Cardiac fibroblast (primary cell): ENCODE results near the gene TMC3.

Source experiments
- DNase-seq, 2 donors: peaks; one replicate each; pipeline versions ENCODE4 v3.0.0 to v3.0.0-alpha.2; 2010; ENCODE audit warnings: low read depth in 2 of 2
- H3K4me3 ChIP-seq, 2 donors: replicated peaks in 1 of 2; 1 replicate in 1 of 2; 2 replicates in 1 of 2; pipeline ENCODE4 v1.5.1; 2011; ENCODE audit warnings: low read depth in 2 of 2, low read length in 2 of 2, mild to moderate bottlenecking in 2 of 2, moderate library complexity in 1 of 2
- TF ChIP-seq, protein P1 (sequence below): IDR thresholded peaks from one replicate; pipeline ENCODE4 v1.5.1; 2011; ENCODE audit warnings: low read depth, mild to moderate bottlenecking, low read length, inconsistent platforms

The TMC3 gene

DNA sequence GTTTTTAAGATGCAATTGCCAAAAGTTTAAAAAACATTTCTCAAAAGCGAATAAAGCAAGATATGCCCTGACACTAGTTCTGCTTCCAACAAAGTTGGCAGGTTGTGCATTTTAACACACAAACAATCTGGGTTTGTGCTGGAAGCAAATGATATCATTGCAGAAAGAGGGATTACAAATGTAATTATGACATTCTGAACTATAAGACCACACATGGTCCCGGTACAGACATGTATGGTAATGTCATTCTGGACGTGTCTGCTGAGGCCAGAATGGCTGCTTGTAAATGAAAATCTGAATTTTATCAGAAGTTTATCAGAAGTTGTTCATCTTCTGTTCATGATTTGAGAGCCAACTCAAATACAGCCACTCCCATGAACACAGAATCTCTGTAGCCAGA lies 10.7 kb downstream of the TMC3 start:
- no peak for DNase-seq
- TF ChIP-seq, protein P1, sequence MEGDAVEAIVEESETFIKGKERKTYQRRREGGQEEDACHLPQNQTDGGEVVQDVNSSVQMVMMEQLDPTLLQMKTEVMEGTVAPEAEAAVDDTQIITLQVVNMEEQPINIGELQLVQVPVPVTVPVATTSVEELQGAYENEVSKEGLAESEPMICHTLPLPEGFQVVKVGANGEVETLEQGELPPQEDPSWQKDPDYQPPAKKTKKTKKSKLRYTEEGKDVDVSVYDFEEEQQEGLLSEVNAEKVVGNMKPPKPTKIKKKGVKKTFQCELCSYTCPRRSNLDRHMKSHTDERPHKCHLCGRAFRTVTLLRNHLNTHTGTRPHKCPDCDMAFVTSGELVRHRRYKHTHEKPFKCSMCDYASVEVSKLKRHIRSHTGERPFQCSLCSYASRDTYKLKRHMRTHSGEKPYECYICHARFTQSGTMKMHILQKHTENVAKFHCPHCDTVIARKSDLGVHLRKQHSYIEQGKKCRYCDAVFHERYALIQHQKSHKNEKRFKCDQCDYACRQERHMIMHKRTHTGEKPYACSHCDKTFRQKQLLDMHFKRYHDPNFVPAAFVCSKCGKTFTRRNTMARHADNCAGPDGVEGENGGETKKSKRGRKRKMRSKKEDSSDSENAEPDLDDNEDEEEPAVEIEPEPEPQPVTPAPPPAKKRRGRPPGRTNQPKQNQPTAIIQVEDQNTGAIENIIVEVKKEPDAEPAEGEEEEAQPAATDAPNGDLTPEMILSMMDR: no peak
- no peak overlapping the region for H3K4me3 ChIP-seq

DNA sequence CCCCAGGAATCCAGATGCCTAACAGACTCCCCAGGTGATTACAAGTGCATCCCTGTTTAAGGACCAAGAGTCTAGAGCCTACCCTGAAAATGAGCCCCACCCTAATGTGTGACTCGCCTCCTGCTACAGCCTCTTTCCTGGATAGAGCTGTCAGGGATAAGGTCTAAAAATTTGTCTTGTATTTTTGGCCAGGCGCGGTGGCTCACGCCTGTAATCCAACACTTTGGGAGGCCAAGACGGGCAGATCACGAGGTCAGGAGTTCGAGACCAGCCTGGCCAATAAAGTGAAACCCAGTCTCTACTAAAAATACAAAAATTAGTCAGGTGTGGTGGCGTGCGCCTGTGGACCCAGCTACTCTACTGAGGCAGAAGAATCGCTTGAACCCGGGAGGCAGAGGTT lies 11.2 kb downstream of the TMC3 start:
- no peak for DNase-seq
- H3K4me3 ChIP-seq: no peak overlapping the region
- TF ChIP-seq, protein P1: no peak

DNA sequence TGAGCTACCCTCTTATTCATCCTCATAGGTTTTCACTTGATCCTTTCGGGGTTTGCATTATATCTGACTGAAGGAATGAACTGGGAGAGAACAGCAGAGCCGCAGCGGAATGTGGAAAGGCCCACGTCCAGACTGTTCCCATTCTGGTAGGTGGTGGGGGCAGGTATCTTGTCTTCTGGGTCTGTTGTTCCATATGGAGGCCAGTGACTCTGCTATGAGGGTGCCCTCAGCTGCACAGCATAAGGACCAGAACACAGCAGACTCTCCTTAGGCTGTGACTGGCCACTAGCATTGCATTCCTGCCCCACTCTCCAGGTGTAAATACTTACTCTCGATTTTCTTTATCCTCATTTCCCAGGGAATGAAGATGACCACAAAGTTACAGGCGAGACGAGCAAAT lies 12.1 kb downstream of the TMC3 start:
- TF ChIP-seq, protein P1: no peak
- DNase-seq: no peak
- no peak overlapping the region for H3K4me3 ChIP-seq

DNA sequence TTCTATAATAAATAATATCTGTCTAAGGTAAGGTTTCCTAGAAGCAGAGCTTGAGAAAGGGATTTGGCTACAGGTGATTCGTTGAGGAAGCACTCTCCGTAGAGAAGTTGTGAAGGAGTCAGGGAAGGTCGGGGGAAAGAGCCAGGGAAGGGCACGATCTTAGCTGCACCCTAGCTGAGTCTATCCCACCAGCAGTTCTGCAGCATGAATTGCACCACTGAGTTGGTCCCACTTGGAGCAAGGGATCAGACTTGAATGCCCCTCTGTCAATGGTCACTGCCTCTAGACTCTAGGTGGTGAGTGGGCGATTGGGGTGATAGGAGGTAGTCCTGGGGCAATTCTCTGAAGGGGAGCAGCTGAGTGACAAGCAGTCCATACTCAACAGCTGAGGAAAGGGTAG lies 13.5 kb downstream of the TMC3 start:
- H3K4me3 ChIP-seq: no peak overlapping the region
- DNase-seq: no peak
- TF ChIP-seq, protein P1: no peak

DNA sequence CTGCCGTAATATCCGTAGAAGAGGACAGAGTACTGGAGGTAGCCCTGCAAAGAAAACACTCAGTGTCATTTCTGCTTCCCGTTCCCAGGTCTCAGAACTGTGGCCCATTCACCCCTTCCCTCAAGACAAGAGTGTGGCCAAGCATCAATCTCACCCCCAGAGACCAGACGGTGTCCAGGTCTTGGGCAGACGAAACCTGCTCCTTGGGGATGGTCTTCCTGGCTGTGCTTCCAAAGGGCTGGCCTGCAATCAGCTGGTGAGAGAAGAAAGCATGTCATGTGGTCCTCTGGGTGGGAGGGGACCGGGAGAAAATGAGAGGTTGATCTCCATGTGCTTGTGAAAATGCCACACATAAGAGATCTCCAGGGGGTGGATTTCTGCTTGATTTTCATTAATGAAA lies 15.8 kb downstream of the TMC3 start:
- TF ChIP-seq, protein P1: no peak
- H3K4me3 ChIP-seq: no peak overlapping the region

DNA sequence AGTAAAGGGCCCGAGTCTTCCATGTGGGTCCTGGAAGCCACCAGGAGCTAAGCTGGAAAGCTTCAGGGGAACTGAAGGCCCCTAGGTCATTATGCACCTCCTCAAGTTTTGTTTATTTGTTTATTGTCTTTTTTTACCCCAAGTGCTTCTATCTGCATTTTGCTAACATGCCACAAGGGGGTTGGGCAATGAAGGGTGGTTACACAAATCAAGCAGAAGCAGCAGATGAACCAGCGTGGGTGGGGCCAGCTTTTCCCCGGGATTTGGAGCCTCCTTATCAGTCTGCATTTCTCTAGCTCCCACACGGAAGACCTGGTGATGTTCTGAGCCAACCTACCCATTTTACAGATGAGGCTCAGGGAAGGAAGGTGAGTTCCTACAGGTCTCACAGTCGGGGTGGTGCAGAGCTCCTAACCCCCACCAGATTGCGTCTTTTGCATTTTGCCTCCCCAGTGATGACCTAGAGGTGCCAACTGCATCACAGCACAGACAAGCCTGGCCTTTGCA lies 16.8 kb downstream of the TMC3 start:
- TF ChIP-seq, protein P1: no peak

More for the DNA sequence above, 15.8 kb downstream of the TMC3 start:
- no peak for DNase-seq

DNA sequence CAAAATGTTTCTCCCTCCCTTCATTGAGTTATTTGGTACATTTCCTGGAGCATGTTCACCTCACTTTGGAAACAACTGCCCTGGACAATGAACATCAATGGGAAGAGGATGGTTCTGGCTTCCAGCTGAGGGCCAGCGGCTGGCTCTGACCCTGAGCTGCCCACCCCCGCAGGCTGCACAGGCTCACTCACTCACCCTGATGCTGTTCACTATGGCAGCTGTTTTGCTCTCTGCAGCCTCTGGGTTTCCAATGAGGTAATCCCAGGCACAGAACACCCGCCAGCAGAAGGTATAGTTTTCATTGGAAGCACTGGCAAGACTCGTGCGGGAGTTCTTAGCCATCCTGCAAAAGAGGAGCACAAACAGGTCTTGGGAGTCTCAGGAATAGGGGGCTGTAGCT lies 17.8 kb downstream of the TMC3 start:
- no peak overlapping the region for H3K4me3 ChIP-seq
- DNase-seq: no peak
- TF ChIP-seq, protein P1: no peak

More for the DNA sequence above, 16.8 kb downstream of the TMC3 start:
- H3K4me3 ChIP-seq: no peak overlapping the region
- DNase-seq: peak in 1 of 2 donors; percentile 5
